SJCRH30 (cell line): Measurements from ENCODE around the gene ALG1. TPM values are rescaled to one million over a fixed set of nuclear protein-coding genes. Genes with fewer than 3 reads are reported as not detected.
"Not testable (repeated sequence)": the region's sequence is repeated elsewhere in the genome, so short reads cannot be mapped to it uniquely, and the experiment has no call there.

ENCODE experiments used
- DNase-seq, 2 experiments: peaks; one replicate each; pipeline ENCODE4 v3.0.0-alpha.2; 2015 to 2020
- H3K27ac ChIP-seq: fragments of 250-450 bp; sonication (Bioruptor Pico); 2 replicates; pipeline ENCODE4 v1.5.1; 2020; ENCODE audit warnings: mild to moderate bottlenecking, moderate library complexity
- H3K27me3 ChIP-seq: fragments of 250-450 bp; sonication (Bioruptor Pico); 2 replicates; pipeline ENCODE4 v1.5.1; 2020; ENCODE audit warnings: mild to moderate bottlenecking, moderate library complexity
- H3K36me3 ChIP-seq: fragments of 250-450 bp; sonication (Bioruptor Pico); 2 replicates; pipeline ENCODE4 v1.5.1; 2020; ENCODE audit warnings: mild to moderate bottlenecking, moderate library complexity
- H3K4me1 ChIP-seq: fragments of 250-450 bp; sonication (Bioruptor Pico); 2 replicates; pipeline ENCODE4 v1.5.1; 2020; ENCODE audit warnings: mild to moderate bottlenecking, moderate library complexity
- H3K4me3 ChIP-seq: fragments of 250-450 bp; sonication (Bioruptor Pico); 2 replicates; pipeline ENCODE4 v1.5.1; 2020; ENCODE audit warnings: mild to moderate bottlenecking, moderate library complexity
- H3K9me3 ChIP-seq: fragments of 250-450 bp; sonication (Bioruptor Pico); replicated peaks from 2 replicates; pipeline ENCODE4 v1.5.1; 2020; ENCODE audit warnings: mild to moderate bottlenecking, moderate library complexity
- total RNA-seq: library from RNA; depleted of rRNA; stranded (reverse); fragments of >200 nt; shearing (Covaris generic); gene quantifications from 2 replicates; pipeline ENCODE4 v1.2.3, GENCODE V29; 2014

ALG1 gene
- total RNA-seq, 1 experiment from 2014 or later, result 8.2 TPM

DNA sequence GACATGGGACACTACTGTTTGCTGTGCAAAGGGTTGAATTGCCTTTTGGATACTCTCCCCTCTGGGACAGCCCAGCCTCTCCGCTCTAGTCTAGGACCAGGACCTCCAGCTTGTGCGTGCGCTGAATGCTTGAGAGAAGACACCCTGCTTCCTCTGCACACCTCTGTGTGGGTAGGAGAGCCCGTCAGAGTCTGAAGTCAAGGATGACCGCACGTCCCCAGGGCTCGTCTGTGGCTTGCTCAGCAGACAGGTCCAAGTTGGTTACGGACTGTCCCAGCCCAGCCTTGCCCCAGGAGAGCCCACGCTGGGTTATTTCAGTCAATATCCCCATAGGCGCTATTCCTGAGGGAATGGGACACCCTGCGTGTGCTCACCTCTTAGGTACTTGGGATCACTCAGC lies 9.6 kb upstream of the ALG1 start:
- Histone ChIP-seq H3K9me3 (no peaks in the 10 kb centered on the region), H3K4me1 (no peaks in the 10 kb centered on the region), H3K4me3 (no peak overlapping the region), H3K27ac (no peak overlapping the region), H3K36me3 (no peaks in the 10 kb centered on the region), H3K27me3 (peaks cover 15% of the 10 kb centered on the region)
- DNase-seq, result no peak

GRCh38 chr16:5062790-5063765 lies 8.6 kb upstream of the ALG1 start:
- no peaks in the 10 kb centered on the region for H3K4me1 ChIP-seq
- H3K27ac ChIP-seq, result no peak overlapping the region
- DNase-seq, result no peak
- H3K9me3 ChIP-seq, result no peaks in the 10 kb centered on the region
- peaks cover 15% of the 10 kb centered on the region for H3K27me3 ChIP-seq
- no peaks in the 10 kb centered on the region for H3K36me3 ChIP-seq
- H3K4me3 ChIP-seq, result no peak overlapping the region

GRCh38 chr16:5064915-5065314 lies 6.7 kb upstream of the ALG1 start:
- no peaks in the 10 kb centered on the region for H3K4me1 ChIP-seq
- H3K27me3 ChIP-seq, result peaks cover 15% of the 10 kb centered on the region
- H3K27ac ChIP-seq, result no peak overlapping the region
- no peaks in the 10 kb centered on the region for H3K9me3 ChIP-seq
- H3K36me3 ChIP-seq, result no peaks in the 10 kb centered on the region
- DNase-seq, result no peak
- H3K4me3 ChIP-seq, result no peak overlapping the region

- H3K9me3 ChIP-seq, result no peaks in the 10 kb centered on the region
- DNase-seq, result no peak
- H3K4me3 ChIP-seq, result no peak overlapping the region
- no peak overlapping the region for H3K27ac ChIP-seq
- H3K4me1 ChIP-seq, result no peaks in the 10 kb centered on the region
- no peaks in the 10 kb centered on the region for H3K36me3 ChIP-seq
- H3K27me3 ChIP-seq, result peaks cover 15% of the 10 kb centered on the region
Observed at GRCh38 chr16:5065326-5065725, 6.3 kb upstream of the ALG1 start.

GRCh38 chr16:5065813-5066212 lies 5.8 kb upstream of the ALG1 start, which contains the start of gene C16orf89:
Gene C16orf89 (minus strand): TSS chr16:5065956. CDS start chr16:5065908, 48 bp downstream.
- H3K4me3 ChIP-seq, result no peak within 1 kb of the TSS
- H3K27ac ChIP-seq, result no peak within 1 kb of the TSS
- peaks cover 15% of the 10 kb centered on the region for H3K27me3 ChIP-seq
- H3K4me1 ChIP-seq, result no peaks in the 10 kb centered on the region
- H3K9me3 ChIP-seq, result no peaks in the 10 kb centered on the region
- H3K36me3 ChIP-seq, result no peaks in the 10 kb centered on the region
- DNase-seq, result no peak

- no peak overlapping the region for H3K4me3 ChIP-seq
- no peaks in the 10 kb centered on the region for H3K9me3 ChIP-seq
- DNase-seq, result no peak
- H3K27me3 ChIP-seq, result peaks cover 15% of the 10 kb centered on the region
- H3K4me1 ChIP-seq, result no peaks in the 10 kb centered on the region
- no peak overlapping the region for H3K27ac ChIP-seq
- H3K36me3 ChIP-seq, result no peaks in the 10 kb centered on the region
Observed at GRCh38 chr16:5066511-5066910, 5.1 kb upstream of the ALG1 start.

DNA sequence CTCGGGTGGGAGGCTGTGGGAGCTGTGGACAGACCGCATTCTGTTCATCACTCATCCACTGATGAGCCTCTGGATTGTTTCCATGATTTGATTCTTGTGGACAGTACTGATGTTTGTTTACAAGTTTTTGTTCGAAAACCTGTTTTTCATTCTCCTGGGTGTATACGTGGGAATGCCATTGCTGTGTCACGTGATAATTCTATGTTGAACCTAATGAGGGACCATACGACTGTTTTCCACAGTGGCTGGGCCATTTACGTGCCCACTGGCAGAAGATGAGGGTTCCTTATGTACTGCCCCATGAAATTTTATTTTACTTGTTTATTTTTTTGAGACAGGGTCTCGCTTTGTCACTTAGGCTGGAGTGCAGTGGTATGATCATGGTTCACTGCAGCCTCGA lies 2.6 kb upstream of the ALG1 start:
- no peaks in the 10 kb centered on the region for H3K9me3 ChIP-seq
- no peak for DNase-seq
- peaks cover 15% of the 10 kb centered on the region for H3K27me3 ChIP-seq
- no peaks in the 10 kb centered on the region for H3K36me3 ChIP-seq
- no peak overlapping the region for H3K4me3 ChIP-seq
- no peaks in the 10 kb centered on the region for H3K4me1 ChIP-seq
- H3K27ac ChIP-seq, result no peak overlapping the region

DNA sequence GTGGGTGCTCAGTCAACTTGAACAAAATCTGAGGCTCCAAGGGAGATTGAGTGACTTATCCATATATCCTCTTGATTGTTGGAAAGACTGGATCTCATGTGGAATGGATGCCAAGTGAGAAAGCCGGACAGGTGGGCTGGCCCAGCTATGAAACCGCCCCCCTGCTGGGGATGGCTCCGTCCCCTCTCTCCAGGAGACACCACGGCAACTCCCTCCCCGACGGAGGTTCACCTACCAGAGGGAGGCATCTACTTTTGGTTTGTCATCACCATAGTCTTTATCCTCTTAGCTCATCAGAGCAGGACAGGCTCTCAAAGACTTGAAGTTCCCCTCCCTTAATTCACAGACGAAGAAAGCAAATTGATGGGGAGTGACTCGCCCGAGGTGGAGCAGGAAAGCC lies 1.8 kb upstream of the ALG1 start:
- Histone ChIP-seq H3K27ac (no peak overlapping the region), H3K4me3 (no peak overlapping the region), H3K36me3 (no peaks in the 10 kb centered on the region), H3K27me3 (peaks cover 15% of the 10 kb centered on the region), H3K9me3 (no peaks in the 10 kb centered on the region), H3K4me1 (no peaks in the 10 kb centered on the region)
- no peak for DNase-seq

GRCh38 chr16:5070431-5071186 lies 1.0 kb upstream of the ALG1 start:
- H3K27me3 ChIP-seq, result peaks cover 10% of the 10 kb centered on the region
- no peak overlapping the region for H3K4me3 ChIP-seq
- no peaks in the 10 kb centered on the region for H3K9me3 ChIP-seq
- no peak overlapping the region for H3K27ac ChIP-seq
- DNase-seq, result no peak
- H3K36me3 ChIP-seq, result no peaks in the 10 kb centered on the region
- no peaks in the 10 kb centered on the region for H3K4me1 ChIP-seq

GRCh38 chr16:5071341-5071680 lies 332 bp upstream of the ALG1 start:
- Histone ChIP-seq H3K27ac (peak overlapping the region; percentile 54; the same call in 1 of the 2 replicates), H3K9me3 (no peaks in the 10 kb centered on the region), H3K36me3 (no peaks in the 10 kb centered on the region), H3K4me3 (peak overlapping the region; percentile 90), H3K27me3 (peaks cover 3% of the 10 kb centered on the region), H3K4me1 (no peaks in the 10 kb centered on the region)
- no peak for DNase-seq

GRCh38 chr16:5072334-5073278 lies 963 bp downstream of the ALG1 start:
- no peaks in the 10 kb centered on the region for H3K4me1 ChIP-seq
- no peaks in the 10 kb centered on the region for H3K9me3 ChIP-seq
- H3K27ac ChIP-seq, result peak overlapping the region; percentile 54; the same call in 1 of the 2 replicates
- peak overlapping the region; percentile 90 for H3K4me3 ChIP-seq
- DNase-seq, result no peak
- H3K27me3 ChIP-seq, result no peaks in the 10 kb centered on the region
- H3K36me3 ChIP-seq, result no peaks in the 10 kb centered on the region

DNA sequence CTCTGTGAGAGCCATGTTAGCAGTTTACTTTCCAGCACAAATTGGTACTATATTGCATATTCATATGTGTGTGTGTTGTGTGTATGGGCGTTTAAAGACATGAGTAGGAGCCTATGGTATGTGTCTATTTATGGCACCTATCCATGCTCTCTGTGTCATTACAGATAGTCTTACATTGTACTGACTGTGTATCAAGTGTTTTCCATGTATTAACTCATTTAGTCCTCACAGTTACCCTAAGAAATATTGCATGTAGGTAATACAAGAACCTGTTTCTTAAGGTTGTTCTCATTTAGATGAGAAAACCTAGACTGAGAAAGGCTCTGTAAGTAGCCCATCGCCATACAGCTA lies 1.6 kb downstream of the ALG1 start:
- Histone ChIP-seq H3K4me3 (no peak overlapping the region), H3K27ac (no peak overlapping the region), H3K4me1 (no peaks in the 10 kb centered on the region), H3K36me3 (no peaks in the 10 kb centered on the region), H3K27me3 (no peaks in the 10 kb centered on the region), H3K9me3 (no peaks in the 10 kb centered on the region)
- no peak for DNase-seq

- not testable (repeated sequence) for H3K9me3 ChIP-seq, H3K4me1 ChIP-seq, H3K4me3 ChIP-seq
Observed at GRCh38 chr16:5073771-5074170, 2.1 kb downstream of the ALG1 start.

GRCh38 chr16:5075637-5076036 lies 4.0 kb downstream of the ALG1 start:
- Histone ChIP-seq H3K4me3 (no peak overlapping the region), H3K36me3 (no peaks in the 10 kb centered on the region), H3K4me1 (no peaks in the 10 kb centered on the region), H3K9me3 (no peaks in the 10 kb centered on the region), H3K27me3 (no peaks in the 10 kb centered on the region), H3K27ac (no peak overlapping the region)
- no peak for DNase-seq

More at GRCh38 chr16:5073771-5074170, 2.1 kb downstream of the ALG1 start:
- DNase-seq, H3K27me3 ChIP-seq, H3K36me3 ChIP-seq, H3K27ac ChIP-seq: not testable (repeated sequence)
